ENCODE data around the gene ANKIB1.

ANKIB1 gene
- long read RNA-seq, partial matches to known transcripts = 1 of 8 reads
- long read RNA-seq, other reads (novel, unspliced or antisense) = 7 of 8 reads

GRCh38 chr7:92245487-92246359 lies at the start of gene ANKIB1, which contains the start of gene KRIT1:
Gene ANKIB1 (plus strand): TSS chr7:92245974. CDS start chr7:92294979, 49,005 bp downstream.
Gene KRIT1 (minus strand): TSS chr7:92245914. CDS start chr7:92242135, 3,779 bp downstream.
- Histone ChIP-seq H3K4me3 (replicated peaks; ENCODE audit: insufficient read depth, low read length) (peak within 1 kb of the TSS; percentile 88), H3K27me3 (ENCODE audit: insufficient read depth, poor library complexity, severe bottlenecking) (no peaks in the 10 kb centered on the region), H3K27ac (replicated peaks) (peak within 1 kb of the TSS; percentile 90)
- no peak for TF ChIP-seq CTCF (IDR thresholded peaks at IDR 0.05; ENCODE audit: insufficient read depth, low read length)
- TF ChIP-seq GABPA (IDR thresholded peaks at IDR 0.05; ENCODE audit: low read depth) = peak; percentile 91
- TF ChIP-seq POLR2AphosphoS5 (IDR thresholded peaks at IDR 0.05; ENCODE audit: low read depth) = peak; percentile 91
- TF ChIP-seq REST (IDR thresholded peaks at IDR 0.05; ENCODE audit: insufficient replicate concordance, low read depth) = peak; percentile 58
- DNase-seq (ENCODE audit: low read depth in 1 of 2, low spot score in 1 of 2) = peak; percentile 59 to 91

- no peak for DNase-seq (ENCODE audit: low read depth in 1 of 2, low spot score in 1 of 2)
- no peak overlapping the region for H3K4me3 ChIP-seq (replicated peaks; ENCODE audit: insufficient read depth, low read length)
- no peak overlapping the region for H3K27ac ChIP-seq (replicated peaks)
- TF ChIP-seq GABPA (IDR thresholded peaks at IDR 0.05; ENCODE audit: low read depth) (no peak), REST (IDR thresholded peaks at IDR 0.05; ENCODE audit: insufficient replicate concordance, low read depth) (no peak), CTCF (IDR thresholded peaks at IDR 0.05; ENCODE audit: insufficient read depth, low read length) (no peak), POLR2AphosphoS5 (IDR thresholded peaks at IDR 0.05; ENCODE audit: low read depth) (no peak), SPI1 (IDR thresholded peaks at IDR 0.05; ENCODE audit: borderline replicate concordance, low read depth) (no peak)
- H3K27me3 ChIP-seq (ENCODE audit: insufficient read depth, poor library complexity, severe bottlenecking) = no peaks in the 10 kb centered on the region
Measured at GRCh38 chr7:92200791-92201190, 45.0 kb upstream of the ANKIB1 start.

GRCh38 chr7:92205987-92206386 lies 39.8 kb upstream of the ANKIB1 start:
- no peak for DNase-seq (ENCODE audit: low read depth in 1 of 2, low spot score in 1 of 2)

More at GRCh38 chr7:92205987-92206386, 39.8 kb upstream of the ANKIB1 start:
- H3K27me3 ChIP-seq (ENCODE audit: insufficient read depth, poor library complexity, severe bottlenecking) = no peaks in the 10 kb centered on the region
- H3K4me3 ChIP-seq (replicated peaks; ENCODE audit: insufficient read depth, low read length) = no peak overlapping the region
- TF ChIP-seq CTCF (IDR thresholded peaks at IDR 0.05; ENCODE audit: insufficient read depth, low read length) (no peak), GABPA (IDR thresholded peaks at IDR 0.05; ENCODE audit: low read depth) (no peak), SPI1 (IDR thresholded peaks at IDR 0.05; ENCODE audit: borderline replicate concordance, low read depth) (no peak), REST (IDR thresholded peaks at IDR 0.05; ENCODE audit: insufficient replicate concordance, low read depth) (no peak), POLR2AphosphoS5 (IDR thresholded peaks at IDR 0.05; ENCODE audit: low read depth) (no peak)
- H3K27ac ChIP-seq (replicated peaks) = no peak overlapping the region

All from HL-60 (cell line).